IMR-90 (cell line): ENCODE measurements around the gene DIP2C. TPM values are rescaled to one million over a fixed set of nuclear protein-coding genes. Genes with fewer than 3 reads are reported as not detected.

Experiments
- ATAC-seq: fragments of 200-7000 bp; cut with Tn5 transposase; 2 replicates; pipeline ENCODE4 v1.9.1; 2020; ENCODE audit warnings: low read depth, mild to moderate bottlenecking, moderate library complexity
- BruUV-seq: library from RNA; stranded (reverse); fragments of 400-500 nt; replicated peaks from 2 replicates; lab custom pipeline; 2021; lab: Mats Ljungman, UMichigan
- CTCF ChIA-PET: fragments of 300-600 bp; formaldehyde crosslinking; extraction: SDS; loops from one replicate; lab custom pipeline; 2021; ENCODE audit warnings: antibody characterized with exemption; lab: Yijun Ruan, JAX
- POLR2A ChIA-PET: fragments of 300-600 bp; sonication (Branson Sonifier 250); formaldehyde crosslinking; loops from one replicate; lab custom pipeline; 2022; ENCODE audit warnings: antibody characterized with exemption; ENCODE audit not compliant: unreplicated experiment; lab: Charles Lee
- DNase-seq: peaks from one replicate; pipeline ENCODE4 v3.0.0; 2013
- H2AFZ ChIP-seq: replicated peaks from 2 replicates; pipeline ENCODE3; 2013; ENCODE audit warnings: low read length, mild to moderate bottlenecking; ENCODE audit not compliant: poor library complexity
- H2AK5ac ChIP-seq: 2 replicates; pipeline ENCODE4 v1.6.1; 2013; ENCODE audit warnings: low read depth, low read length, inconsistent platforms
- H2AK9ac ChIP-seq: replicated peaks from 2 replicates; pipeline ENCODE3; 2013; ENCODE audit warnings: mild to moderate bottlenecking, low read depth, low read length, moderate library complexity; ENCODE audit not compliant: poor library complexity
- H2BK120ac ChIP-seq: 2 replicates; pipeline ENCODE4 v1.6.1; 2013; ENCODE audit warnings: low read depth, low read length, inconsistent platforms
- H2BK15ac ChIP-seq: 3 replicates; pipeline ENCODE4 v1.6.1; 2013; ENCODE audit warnings: low read depth, low read length, inconsistent platforms
- H2BK20ac ChIP-seq: 2 replicates; pipeline ENCODE4 v1.6.1; 2013; ENCODE audit warnings: low read depth, mild to moderate bottlenecking, inconsistent platforms, low read length, moderate library complexity
- H2BK5ac ChIP-seq: 2 replicates; pipeline ENCODE4 v1.6.1; 2013; ENCODE audit warnings: mild to moderate bottlenecking, low read depth, low read length, inconsistent platforms; ENCODE audit not compliant: poor library complexity, severe bottlenecking
- H3K14ac ChIP-seq: replicated peaks from 2 replicates; pipeline ENCODE4 v1.6.1; 2013; ENCODE audit warnings: low read depth, low read length, inconsistent platforms
- H3K18ac ChIP-seq: 2 replicates; pipeline ENCODE4 v1.6.1; 2013; ENCODE audit warnings: low read depth, low read length, control low read depth
- H3K23ac ChIP-seq: 2 replicates; pipeline ENCODE4 v1.6.1; 2013; ENCODE audit warnings: low read depth, low read length, inconsistent platforms
- H3K27ac ChIP-seq: 2 replicates; pipeline ENCODE4 v1.5.1; 2013; ENCODE audit warnings: mild to moderate bottlenecking, control low read depth, low read length; ENCODE audit not compliant: insufficient read depth
- H3K27me3 ChIP-seq: 2 replicates; pipeline ENCODE4 v1.6.1; 2013; ENCODE audit warnings: low read length; ENCODE audit not compliant: control insufficient read depth, insufficient read depth
- H3K36me3 ChIP-seq: 2 replicates; pipeline ENCODE4 v1.6.1; 2013; ENCODE audit warnings: low read length, mixed read lengths; ENCODE audit not compliant: control insufficient read depth, insufficient read depth
- H3K4ac ChIP-seq: 2 replicates; pipeline ENCODE4 v1.6.1; 2013; ENCODE audit warnings: low read depth, low read length, inconsistent platforms
- H3K4me1 ChIP-seq: 2 replicates; pipeline ENCODE4 v1.6.1; 2013; ENCODE audit warnings: low read length, mixed read lengths; ENCODE audit not compliant: control insufficient read depth, insufficient read depth
- H3K4me2 ChIP-seq: 2 replicates; pipeline ENCODE4 v1.6.1; 2013; ENCODE audit warnings: low read depth, mild to moderate bottlenecking, control low read depth, low read length, moderate library complexity
- H3K4me3 ChIP-seq: 2 replicates; pipeline ENCODE4 v1.5.1; 2013; ENCODE audit warnings: low read depth, mild to moderate bottlenecking, control low read depth, low read length, moderate library complexity; ENCODE audit not compliant: insufficient read depth
- H3K56ac ChIP-seq: 2 replicates; pipeline ENCODE4 v1.6.1; 2013; ENCODE audit warnings: low read length, inconsistent platforms; ENCODE audit not compliant: insufficient read depth; ENCODE audit errors: extremely low read depth
- H3K79me1 ChIP-seq, 2 experiments: 2 replicates each; pipeline ENCODE4 v1.6.1; 2013; ENCODE audit warnings: low read length in 2 of 2, inconsistent platforms in 1 of 2, low read depth in 1 of 2
- H3K9ac ChIP-seq: 2 replicates; pipeline ENCODE4 v1.6.1; 2013; ENCODE audit warnings: low read depth, low read length, control low read depth
- H3K9me1 ChIP-seq: 2 replicates; pipeline ENCODE4 v1.6.1; 2013; ENCODE audit warnings: low read length, inconsistent platforms; ENCODE audit not compliant: insufficient read depth
- H3K9me3 ChIP-seq: 2 replicates; pipeline ENCODE4 v1.6.1; 2013; ENCODE audit warnings: low read length; ENCODE audit not compliant: control insufficient read depth, insufficient read depth
- H4K20me1 ChIP-seq: 2 replicates; pipeline ENCODE4 v1.6.1; 2013; ENCODE audit warnings: low read length, inconsistent platforms; ENCODE audit not compliant: insufficient read depth
- H4K5ac ChIP-seq: 2 replicates; pipeline ENCODE4 v1.6.1; 2013; ENCODE audit warnings: mild to moderate bottlenecking, low read depth, low read length, control low read depth
- H4K8ac ChIP-seq, 2 experiments: 2 replicates each; pipeline ENCODE4 v1.6.1; 2013; ENCODE audit warnings: low read depth in 2 of 2, low read length in 2 of 2, control low read depth in 1 of 2, inconsistent platforms in 1 of 2
- H4K91ac ChIP-seq: 2 replicates; pipeline ENCODE4 v1.6.1; 2013; ENCODE audit warnings: low read depth, low read length, inconsistent platforms; ENCODE audit not compliant: insufficient read depth
- BHLHE40 ChIP-seq: fragments of 150-350 bp; IDR thresholded peaks from 2 replicates; pipeline ENCODE4 v1.6.1; 2016; ENCODE audit warnings: mild to moderate bottlenecking, low read depth, low read length
- CEBPB ChIP-seq: IDR thresholded peaks from 2 replicates; pipeline ENCODE4 v1.6.1; 2012; ENCODE audit warnings: low read depth, low read length, improper control_type of control experiment
- CHD1 ChIP-seq: IDR thresholded peaks from 2 replicates; pipeline ENCODE4 v1.6.1; 2012; ENCODE audit warnings: low read depth, low read length, improper control_type of control experiment
- CTCF ChIP-seq: conservative IDR thresholded peaks from 2 replicates; pipeline ENCODE4 v1.5.1; 2012; ENCODE audit warnings: mild to moderate bottlenecking, low read depth, low read length, improper control_type of control experiment
- ELK1 ChIP-seq: fragments of 150-350 bp; IDR thresholded peaks from 2 replicates; pipeline ENCODE4 v1.6.1; 2016; ENCODE audit warnings: low read depth, mild to moderate bottlenecking, low read length, moderate library complexity, borderline replicate concordance
- FOS ChIP-seq: fragments of 150-350 bp; IDR thresholded peaks from 2 replicates; pipeline ENCODE4 v1.6.1; 2016; ENCODE audit warnings: low read depth, low read length
- MAFK ChIP-seq: IDR thresholded peaks from 2 replicates; pipeline ENCODE4 v1.6.1; 2012; ENCODE audit warnings: low read depth, low read length, improper control_type of control experiment
- MAZ ChIP-seq: IDR thresholded peaks from 2 replicates; pipeline ENCODE4 v1.6.1; 2012; ENCODE audit warnings: low read depth, mild to moderate bottlenecking, low read length, improper control_type of control experiment, moderate library complexity, borderline replicate concordance
- MXI1 ChIP-seq: IDR thresholded peaks from 2 replicates; pipeline ENCODE4 v1.6.1; 2012; ENCODE audit warnings: low read depth, mild to moderate bottlenecking, low read length, moderate library complexity, borderline replicate concordance
- NFE2L2 ChIP-seq: fragments of 150-350 bp; IDR thresholded peaks from 2 replicates; pipeline ENCODE4 v1.6.1; 2016; ENCODE audit warnings: low read depth, mild to moderate bottlenecking, low read length
- POLR2A ChIP-seq: IDR thresholded peaks from 2 replicates; pipeline ENCODE4 v1.6.1; 2012; ENCODE audit warnings: mild to moderate bottlenecking, low read depth, low read length
- RAD21 ChIP-seq: IDR thresholded peaks from 2 replicates; pipeline ENCODE4 v1.6.1; 2012; ENCODE audit warnings: low read length, improper control_type of control experiment
- RCOR1 ChIP-seq: IDR thresholded peaks from 2 replicates; pipeline ENCODE4 v1.6.1; 2012; ENCODE audit warnings: mild to moderate bottlenecking, low read length, improper control_type of control experiment; ENCODE audit not compliant: insufficient replicate concordance
- RFX5 ChIP-seq: IDR thresholded peaks from 2 replicates; pipeline ENCODE4 v1.8.0; 2012; ENCODE audit warnings: low read depth, mild to moderate bottlenecking, low read length, moderate library complexity
- SMC3 ChIP-seq: fragments of 150-350 bp; IDR thresholded peaks from 2 replicates; pipeline ENCODE4 v1.6.1; 2016; ENCODE audit warnings: low read depth, mild to moderate bottlenecking, antibody characterized with exemption, low read length, moderate library complexity
- WGBS, 2 experiments: methylation state at CpG; one replicate each; pipeline versions ENCODE4 v1.1.5 to v1.1.7; 2013; ENCODE audit warnings: missing lambda C conversion rate in 2 of 2; ENCODE audit not compliant: insufficient read length in 1 of 2; ENCODE audit errors: extremely low coverage in 2 of 2; 5-methylcytosine and 5-hydroxymethylcytosine counted together
- dilution Hi-C: fragments of 300-500 bp; cut with HindIII; formaldehyde crosslinking; loops from one replicate; pipeline ENCODE4 v1.14.3; 2018; ENCODE audit warnings: low sequenced_read_pairs; ENCODE audit not compliant: unreplicated experiment
- in situ Hi-C: fragments of 300-500 bp; cut with MboI; formaldehyde crosslinking; loops from 3 replicates; pipeline ENCODE4 v1.14.3; 2019; ENCODE audit warnings: low sequenced_read_pairs, inconsistent platforms, mixed read lengths
- intact Hi-C: fragments of 100-400 bp; cut with micrococcal nuclease; formaldehyde crosslinking; loops from 2 replicates; pipeline ENCODE4 v1.10.0; 2022
- polyA plus RNA-seq, 3 experiments: library from polyadenylated mRNA; depleted of rRNA; stranded (reverse); fragments of >200 nt; gene quantifications; 2 replicates each; pipeline ENCODE4 v1.2.3, GENCODE V29; 2012; ENCODE audit warnings: low replicate concordance in 1 of 3
- total RNA-seq: library from RNA; depleted of rRNA; stranded (reverse); fragments of >200 nt; gene quantifications from 2 replicates; pipeline ENCODE4 v1.2.3, GENCODE V29; 2012
- TF ChIP-seq, protein P1 (sequence below): fragments of 150-350 bp; IDR thresholded peaks from 2 replicates; pipeline ENCODE4 v1.6.1; 2017; ENCODE audit warnings: mild to moderate bottlenecking, antibody characterized with exemption, low read length, low read depth

DIP2C gene
- total and polyA plus RNA-seq, 2 of the 4 experiments (the other 2 are of a cell fraction) = 8.6 to 17.3 TPM

GRCh38 chr10:436911-437665 lies 252.4 kb downstream of the DIP2C start:
- H3K79me1 ChIP-seq = peaks cover 14 to 36% of the 10 kb centered on the region in 2 experiments
- intact Hi-C loops = no loop called here
- no peak overlapping the region for H4K5ac ChIP-seq
- no peak overlapping the region for H4K8ac ChIP-seq
- H2AK5ac ChIP-seq = no peak overlapping the region
- CTCF ChIA-PET = no interaction called here
- no peak overlapping the region for H3K4me2 ChIP-seq
- no peak overlapping the region for H3K56ac ChIP-seq
- BruUV-seq = no TSS peak
- H2BK20ac ChIP-seq = no peak overlapping the region
- H3K9ac ChIP-seq = no peak overlapping the region
- H3K18ac ChIP-seq = no peak overlapping the region
- no peak overlapping the region for H2AK9ac ChIP-seq
- no peak overlapping the region for H3K4ac ChIP-seq
- H3K23ac ChIP-seq = no peak overlapping the region
- no peak overlapping the region for H2BK15ac ChIP-seq
- peaks cover 10% of the 10 kb centered on the region for H3K9me1 ChIP-seq
- H3K27me3 ChIP-seq = no peaks in the 10 kb centered on the region
- DNase-seq = no peak
- no peak for ATAC-seq
- in situ Hi-C loops = no loop called here
- H4K91ac ChIP-seq = no peak overlapping the region
- TF ChIP-seq MAFK = no peak
- no peak for TF ChIP-seq FOS
- no peak for TF ChIP-seq MAZ
- no peak for TF ChIP-seq BHLHE40
- no peak for TF ChIP-seq POLR2A
- no peak for TF ChIP-seq ELK1
- TF ChIP-seq RCOR1 = no peak
- no peak for TF ChIP-seq MXI1
- TF ChIP-seq NFE2L2 = no peak
- TF ChIP-seq CEBPB = no peak
- TF ChIP-seq, protein P1, sequence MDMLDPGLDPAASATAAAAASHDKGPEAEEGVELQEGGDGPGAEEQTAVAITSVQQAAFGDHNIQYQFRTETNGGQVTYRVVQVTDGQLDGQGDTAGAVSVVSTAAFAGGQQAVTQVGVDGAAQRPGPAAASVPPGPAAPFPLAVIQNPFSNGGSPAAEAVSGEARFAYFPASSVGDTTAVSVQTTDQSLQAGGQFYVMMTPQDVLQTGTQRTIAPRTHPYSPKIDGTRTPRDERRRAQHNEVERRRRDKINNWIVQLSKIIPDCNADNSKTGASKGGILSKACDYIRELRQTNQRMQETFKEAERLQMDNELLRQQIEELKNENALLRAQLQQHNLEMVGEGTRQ = no peak
- no peak for TF ChIP-seq SMC3
- TF ChIP-seq RAD21 = no peak
- no peak for TF ChIP-seq CTCF
- no peak for TF ChIP-seq RFX5
- no peak for TF ChIP-seq CHD1
- H2BK120ac ChIP-seq = no peak overlapping the region
- no peak overlapping the region for H2AFZ ChIP-seq
- POLR2A ChIA-PET = no interaction called here
- no peaks in the 10 kb centered on the region; the same call in 1 of the 2 replicates for H4K20me1 ChIP-seq
- dilution Hi-C loops = no loop called here
- no peaks in the 10 kb centered on the region for H3K4me1 ChIP-seq
- H3K4me3 ChIP-seq = no peak overlapping the region
- 100% methylated on average over 3 of the region's 17 CpGs; no CpG with 5 or more reads in 1 of the 2 experiments for WGBS, 2 experiments
- peaks cover 11% of the 10 kb centered on the region for H3K36me3 ChIP-seq
- H2BK5ac ChIP-seq = no peak overlapping the region
- no peak overlapping the region for H3K14ac ChIP-seq
- H3K27ac ChIP-seq = no peak overlapping the region
- H3K9me3 ChIP-seq = no peaks in the 10 kb centered on the region
